T-helper 1 cell treated with Interleukin-12 subunit alpha and Interleukin-12 subunit beta and Interleukin-4 antibody, amounts not matched to agents 30 μg/mL and 1 μg/mL, for 36 hours (primary cell): ENCODE data around the gene CYBA.

Experiments used
- H3K27ac Mint-ChIP-seq: one replicate; pipeline ENCODE4 v1.8.0; 2021; ENCODE audit warnings: mild to moderate bottlenecking, mixed read lengths
- H3K27me3 Mint-ChIP-seq: one replicate; pipeline ENCODE4 v1.8.0; 2021; ENCODE audit warnings: low read depth, mixed read lengths
- H3K36me3 Mint-ChIP-seq: one replicate; pipeline ENCODE4 v1.8.0; 2021; ENCODE audit warnings: low read depth, mixed read lengths
- H3K4me1 Mint-ChIP-seq: one replicate; pipeline ENCODE4 v1.8.0; 2021; ENCODE audit warnings: low read depth, mixed read lengths
- H3K4me3 Mint-ChIP-seq: one replicate; pipeline ENCODE4 v1.8.0; 2021; ENCODE audit warnings: mild to moderate bottlenecking, moderate library complexity, mixed read lengths
- H3K9me3 Mint-ChIP-seq: one replicate; pipeline ENCODE4 v1.8.0; 2021; ENCODE audit warnings: mixed read lengths

CYBA gene

DNA sequence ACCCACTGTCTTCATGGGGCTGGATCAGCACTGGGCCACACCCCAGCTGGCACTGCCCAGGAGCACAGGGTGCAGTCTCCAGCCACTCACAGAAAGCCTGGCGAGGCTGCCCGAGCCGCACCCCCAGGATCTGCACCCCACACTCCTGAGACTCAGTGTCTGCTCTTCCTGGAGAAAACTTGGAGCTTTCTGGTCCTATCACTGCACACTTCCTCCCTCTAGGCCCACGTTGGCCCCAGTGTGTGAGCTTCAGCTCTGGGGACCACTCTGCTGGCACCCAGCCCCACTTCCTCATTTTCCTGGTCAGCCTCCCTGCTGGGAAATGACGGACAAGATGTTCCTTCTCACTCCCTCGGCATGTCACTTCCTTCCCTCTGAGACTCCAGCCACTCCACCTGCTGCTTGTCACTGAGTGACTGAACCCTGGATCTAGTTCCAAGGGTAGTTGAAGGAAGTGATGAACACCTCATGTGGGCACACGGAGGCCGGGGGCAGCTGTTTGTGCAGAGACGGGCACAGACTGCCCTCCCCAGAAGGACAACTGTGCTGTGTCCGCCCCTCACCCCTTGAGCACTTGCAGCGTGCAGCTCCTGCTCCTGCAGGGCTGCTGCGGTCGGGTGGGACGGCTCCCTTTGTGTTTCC lies 51.6 kb downstream of the CYBA start:
- peaks cover 17% of the 10 kb centered on the region for H3K36me3 Mint-ChIP-seq
- peaks cover 2% of the 10 kb centered on the region for H3K4me1 Mint-ChIP-seq
- no peak overlapping the region for H3K27ac Mint-ChIP-seq
- no peaks in the 10 kb centered on the region for H3K9me3 Mint-ChIP-seq
- no peaks in the 10 kb centered on the region for H3K27me3 Mint-ChIP-seq
- H3K4me3 Mint-ChIP-seq = no peak overlapping the region

DNA sequence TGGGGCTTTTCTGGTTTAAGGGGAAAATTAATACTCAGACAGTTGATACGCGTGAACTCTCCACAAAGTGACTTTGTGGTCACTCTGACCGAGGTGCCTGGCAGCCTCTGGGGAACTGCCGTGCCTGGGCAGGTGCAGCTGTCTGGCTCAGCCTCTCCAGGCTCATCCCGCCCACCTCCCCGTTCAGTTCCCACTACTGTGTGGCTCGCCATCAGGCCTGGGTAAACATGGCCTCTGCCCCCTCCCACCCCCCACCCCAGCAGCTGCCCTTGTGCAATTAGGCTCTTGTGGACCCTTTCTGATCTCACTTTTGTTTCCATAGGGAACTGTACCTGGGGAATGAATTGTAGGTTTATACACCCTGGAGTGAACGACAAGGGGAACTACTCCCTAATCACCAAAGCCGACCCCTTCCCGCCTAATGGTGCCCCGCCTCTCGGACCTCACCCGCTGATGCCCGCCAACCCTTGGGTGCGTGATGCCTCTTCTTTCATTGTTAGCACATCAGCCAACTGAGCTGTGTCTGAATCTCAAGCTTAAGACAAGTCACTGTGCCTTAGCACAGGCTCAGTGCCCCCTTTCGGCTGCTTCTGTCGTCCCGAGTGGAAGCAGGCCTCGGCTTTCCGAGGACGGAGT lies 52.9 kb downstream of the CYBA start:
- H3K36me3 Mint-ChIP-seq = peaks cover 21% of the 10 kb centered on the region
- H3K27me3 Mint-ChIP-seq = no peaks in the 10 kb centered on the region
- H3K27ac Mint-ChIP-seq = no peak overlapping the region
- H3K4me1 Mint-ChIP-seq = peaks cover 2% of the 10 kb centered on the region
- H3K4me3 Mint-ChIP-seq = no peak overlapping the region
- no peaks in the 10 kb centered on the region for H3K9me3 Mint-ChIP-seq

DNA sequence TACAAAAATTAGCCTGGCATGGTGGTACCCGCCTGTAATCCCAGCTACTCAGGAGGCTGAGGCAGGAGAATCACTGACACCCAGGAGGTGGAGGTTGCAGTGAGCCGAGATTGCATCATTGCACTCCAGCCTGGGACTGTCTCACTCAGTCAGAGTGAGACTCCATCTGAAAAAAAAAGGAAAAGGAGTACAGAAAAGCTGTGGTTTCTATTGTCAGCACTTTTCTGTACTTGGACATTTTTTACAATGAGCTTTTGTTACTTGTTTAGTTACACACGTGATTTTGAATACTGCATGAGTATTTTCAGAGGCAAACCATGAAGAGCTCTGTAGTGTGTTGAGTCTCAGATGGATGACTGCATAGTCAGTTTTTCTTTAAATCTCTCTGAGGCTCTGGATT lies 54.4 kb downstream of the CYBA start:
- Mint-ChIP-seq H3K27ac (no peak overlapping the region), H3K27me3 (no peaks in the 10 kb centered on the region), H3K4me1 (peaks cover 9% of the 10 kb centered on the region), H3K36me3 (peaks cover 20% of the 10 kb centered on the region), H3K4me3 (no peak overlapping the region), H3K9me3 (no peaks in the 10 kb centered on the region)

DNA sequence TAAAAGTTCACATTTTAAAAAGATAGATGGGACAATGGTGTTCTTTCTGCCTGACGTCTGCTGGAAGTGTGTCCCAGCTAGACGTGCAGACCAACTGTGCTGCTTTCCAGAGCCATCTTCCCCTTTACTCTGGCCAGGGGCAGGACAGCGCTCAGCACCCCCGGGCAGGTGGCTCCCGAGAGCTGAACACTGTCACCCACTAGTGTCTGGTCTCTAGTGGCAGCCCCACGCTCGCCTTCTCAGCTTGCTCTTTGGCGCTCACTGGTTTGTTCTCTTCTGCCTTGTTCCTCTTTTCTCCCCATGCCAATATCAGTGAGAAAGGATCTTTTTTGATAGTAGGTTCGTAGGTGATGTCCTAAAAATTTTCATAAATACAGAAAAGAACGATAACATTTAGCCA lies 54.9 kb downstream of the CYBA start:
- H3K4me3 Mint-ChIP-seq = no peak overlapping the region
- peaks cover 18% of the 10 kb centered on the region for H3K36me3 Mint-ChIP-seq
- H3K9me3 Mint-ChIP-seq = no peaks in the 10 kb centered on the region
- no peaks in the 10 kb centered on the region for H3K27me3 Mint-ChIP-seq
- H3K27ac Mint-ChIP-seq = peak overlapping the region; percentile 41
- H3K4me1 Mint-ChIP-seq = peaks cover 10% of the 10 kb centered on the region

DNA sequence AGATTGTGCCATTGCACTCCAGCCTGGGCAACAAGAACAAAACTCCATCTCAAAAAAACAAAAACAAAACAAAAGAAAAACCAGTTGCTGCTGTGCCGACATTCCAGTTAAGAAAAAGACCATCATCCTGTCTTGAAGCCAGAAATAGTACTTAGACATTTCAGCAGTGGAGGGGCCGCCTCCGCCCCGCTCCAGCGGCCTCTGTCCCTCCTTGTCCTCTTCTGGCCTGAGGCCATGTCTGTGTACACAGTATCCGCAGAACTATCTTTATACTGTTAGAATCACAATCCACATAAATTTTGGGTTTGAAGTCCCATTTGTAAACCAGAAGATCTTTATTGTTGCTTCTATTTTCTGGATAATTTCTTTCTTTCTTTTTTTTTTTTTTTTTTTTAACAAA lies 55.8 kb downstream of the CYBA start:
- H3K36me3 Mint-ChIP-seq = peaks cover 20% of the 10 kb centered on the region
- H3K27me3 Mint-ChIP-seq = no peaks in the 10 kb centered on the region
- no peak overlapping the region for H3K27ac Mint-ChIP-seq
- H3K4me3 Mint-ChIP-seq = no peak overlapping the region
- H3K4me1 Mint-ChIP-seq = peaks cover 10% of the 10 kb centered on the region
- no peaks in the 10 kb centered on the region for H3K9me3 Mint-ChIP-seq

DNA sequence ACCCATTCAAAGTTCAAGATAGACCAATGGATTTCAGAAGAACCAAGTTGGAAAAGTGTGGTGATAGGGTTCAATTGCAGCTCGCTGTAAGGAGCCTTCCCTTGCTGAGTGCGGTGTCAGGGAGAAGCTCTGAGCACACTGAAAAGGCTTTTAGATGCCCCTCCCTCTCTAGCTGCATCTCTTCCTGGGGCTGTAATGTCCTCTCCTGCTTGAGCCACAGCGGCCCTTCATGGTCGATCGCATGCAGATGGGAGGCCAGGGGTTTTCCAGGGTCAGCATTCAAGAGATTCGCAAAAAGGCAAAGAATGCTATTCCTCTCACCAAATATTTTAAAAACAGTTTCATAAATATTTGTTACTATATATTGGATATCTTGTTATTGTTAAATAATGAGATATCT lies 56.9 kb downstream of the CYBA start:
- H3K27ac Mint-ChIP-seq = no peak overlapping the region
- H3K27me3 Mint-ChIP-seq = no peaks in the 10 kb centered on the region
- H3K9me3 Mint-ChIP-seq = no peaks in the 10 kb centered on the region
- H3K36me3 Mint-ChIP-seq = peaks cover 28% of the 10 kb centered on the region
- H3K4me3 Mint-ChIP-seq = no peak overlapping the region
- H3K4me1 Mint-ChIP-seq = peaks cover 19% of the 10 kb centered on the region

DNA sequence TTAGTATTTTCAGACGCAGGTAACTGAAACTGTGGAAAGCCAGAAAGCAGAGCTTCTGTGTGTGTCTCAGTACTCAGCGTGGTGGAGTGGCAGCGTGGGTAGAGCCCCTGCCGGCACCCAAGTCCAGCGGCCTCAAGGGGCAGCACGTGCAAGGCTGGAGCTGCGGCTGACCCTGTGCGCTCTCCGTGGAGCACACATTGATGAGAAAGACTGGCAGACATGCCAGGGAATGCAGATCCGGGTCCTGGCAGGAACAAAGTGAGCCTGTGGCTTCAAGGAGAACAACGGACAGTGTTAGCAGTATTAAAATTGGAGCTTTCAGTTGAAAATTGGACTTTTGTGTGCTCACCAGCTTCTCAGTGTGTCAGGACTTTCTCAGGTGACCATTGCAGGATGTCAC lies 57.4 kb downstream of the CYBA start:
- H3K9me3 Mint-ChIP-seq = no peaks in the 10 kb centered on the region
- no peaks in the 10 kb centered on the region for H3K27me3 Mint-ChIP-seq
- peaks cover 19% of the 10 kb centered on the region for H3K4me1 Mint-ChIP-seq
- no peak overlapping the region for H3K4me3 Mint-ChIP-seq
- H3K27ac Mint-ChIP-seq = no peak overlapping the region
- peaks cover 30% of the 10 kb centered on the region for H3K36me3 Mint-ChIP-seq
